Cardiac fibroblast (primary cell): ENCODE data around the gene PALLD.

Experiments
- DNase-seq, 2 donors: peaks; one replicate each; pipeline versions ENCODE4 v3.0.0 to v3.0.0-alpha.2; 2010; ENCODE audit warnings: low read depth in 2 of 2
- H3K4me3 ChIP-seq, 2 donors: replicated peaks in 1 of 2; 1 replicate in 1 of 2; 2 replicates in 1 of 2; pipeline ENCODE4 v1.5.1; 2011; ENCODE audit warnings: low read depth in 2 of 2, low read length in 2 of 2, mild to moderate bottlenecking in 2 of 2, moderate library complexity in 1 of 2
- TF ChIP-seq, protein P1 (sequence below): IDR thresholded peaks from one replicate; pipeline ENCODE4 v1.5.1; 2011; ENCODE audit warnings: low read depth, mild to moderate bottlenecking, low read length, inconsistent platforms

The PALLD gene

GRCh38 chr4:168658751-168659150, 161.9 kb downstream of the PALLD start:
- H3K4me3 ChIP-seq = no peak overlapping the region
- DNase-seq = no peak
- TF ChIP-seq, protein P1, sequence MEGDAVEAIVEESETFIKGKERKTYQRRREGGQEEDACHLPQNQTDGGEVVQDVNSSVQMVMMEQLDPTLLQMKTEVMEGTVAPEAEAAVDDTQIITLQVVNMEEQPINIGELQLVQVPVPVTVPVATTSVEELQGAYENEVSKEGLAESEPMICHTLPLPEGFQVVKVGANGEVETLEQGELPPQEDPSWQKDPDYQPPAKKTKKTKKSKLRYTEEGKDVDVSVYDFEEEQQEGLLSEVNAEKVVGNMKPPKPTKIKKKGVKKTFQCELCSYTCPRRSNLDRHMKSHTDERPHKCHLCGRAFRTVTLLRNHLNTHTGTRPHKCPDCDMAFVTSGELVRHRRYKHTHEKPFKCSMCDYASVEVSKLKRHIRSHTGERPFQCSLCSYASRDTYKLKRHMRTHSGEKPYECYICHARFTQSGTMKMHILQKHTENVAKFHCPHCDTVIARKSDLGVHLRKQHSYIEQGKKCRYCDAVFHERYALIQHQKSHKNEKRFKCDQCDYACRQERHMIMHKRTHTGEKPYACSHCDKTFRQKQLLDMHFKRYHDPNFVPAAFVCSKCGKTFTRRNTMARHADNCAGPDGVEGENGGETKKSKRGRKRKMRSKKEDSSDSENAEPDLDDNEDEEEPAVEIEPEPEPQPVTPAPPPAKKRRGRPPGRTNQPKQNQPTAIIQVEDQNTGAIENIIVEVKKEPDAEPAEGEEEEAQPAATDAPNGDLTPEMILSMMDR = no peak

DNA sequence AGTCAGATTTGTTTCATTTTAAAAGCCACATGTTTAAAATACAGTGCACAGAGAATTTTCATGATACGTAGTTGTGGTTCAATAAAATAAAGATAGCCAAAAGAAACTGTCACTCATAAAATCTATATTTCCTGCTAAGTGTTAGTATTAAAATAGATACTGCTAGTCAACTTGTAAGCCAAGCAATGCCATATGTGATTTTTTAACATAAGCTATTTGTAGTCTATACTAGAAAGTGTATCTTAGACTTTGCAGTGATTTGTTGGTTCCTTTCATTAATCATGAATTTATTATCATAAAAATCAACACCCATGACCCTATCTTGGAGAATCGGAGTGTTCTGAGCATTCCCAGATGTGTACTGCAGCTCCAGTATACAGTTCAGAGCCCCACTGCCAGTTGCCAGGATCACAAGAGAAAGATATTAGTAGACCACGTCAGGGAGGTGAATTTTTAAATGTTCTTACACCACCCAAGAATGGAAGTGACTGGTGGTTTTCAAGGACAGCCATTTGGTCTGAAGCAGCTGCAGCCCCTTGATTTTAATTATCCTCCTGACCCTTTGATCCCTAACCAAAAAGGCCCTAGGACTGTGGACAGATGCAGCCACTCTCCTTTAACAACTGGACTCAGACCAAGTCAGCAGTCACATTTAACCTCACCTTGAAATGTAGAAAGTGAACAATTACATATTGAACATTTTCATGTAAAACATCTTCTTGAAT, 163.1 kb downstream of the PALLD start:
- H3K4me3 ChIP-seq = no peak overlapping the region
- no peak for DNase-seq
- TF ChIP-seq, protein P1 = no peak

- TF ChIP-seq, protein P1 = no peak
These were observed 165.6 kb downstream of the PALLD start for GRCh38 chr4:168662297-168662984.

GRCh38 chr4:168664242-168664891, 167.5 kb downstream of the PALLD start:
- DNase-seq = no peak
- TF ChIP-seq, protein P1 = no peak
- no peak overlapping the region for H3K4me3 ChIP-seq

More at GRCh38 chr4:168662297-168662984, 165.6 kb downstream of the PALLD start:
- H3K4me3 ChIP-seq = no peak overlapping the region
- no peak for DNase-seq

- DNase-seq = peak; percentile 26 to 50
- H3K4me3 ChIP-seq = no peak overlapping the region
- TF ChIP-seq, protein P1 = no peak
These were observed 169.7 kb downstream of the PALLD start for GRCh38 chr4:168666531-168666930.

DNA sequence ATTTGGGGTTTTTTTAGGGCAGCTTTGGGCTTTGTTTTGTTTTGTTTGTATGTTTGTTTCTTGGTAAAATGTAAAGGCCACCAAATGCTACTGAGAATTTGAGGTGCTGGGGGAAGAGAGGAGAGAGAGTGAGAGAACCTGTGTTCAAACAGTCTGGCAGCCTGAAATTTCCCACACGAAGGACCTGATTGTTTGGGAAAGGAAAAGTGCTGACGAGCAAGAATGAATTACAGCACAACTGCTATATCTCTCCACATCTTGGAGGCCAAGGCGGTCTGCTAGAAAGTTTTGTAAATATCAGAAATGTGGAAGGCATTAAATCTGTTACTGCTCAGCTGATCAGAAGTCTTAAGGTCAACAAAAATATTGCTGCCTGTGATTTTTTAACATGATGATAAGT, 170.5 kb downstream of the PALLD start:
- H3K4me3 ChIP-seq = no peak overlapping the region
- no peak for DNase-seq
- TF ChIP-seq, protein P1 = no peak
